Left ventricle myocardium inferior (tissue), 1 donor: ENCODE measurements around the gene FAAP100. TPM values are rescaled to one million over a fixed set of nuclear protein-coding genes. Genes with fewer than 3 reads are reported as not detected.

ENCODE experiments used
- DNase-seq: peaks from one replicate; pipeline ENCODE4 v3.0.0-alpha.2; 2020
- H3K27ac ChIP-seq: fragments of 200-600 bp; replicated peaks from 2 replicates; pipeline ENCODE4 v1.8.0; 2021
- H3K27me3 ChIP-seq: fragments of 200-600 bp; 2 replicates; pipeline ENCODE4 v1.8.0; 2021; ENCODE audit warnings: low read depth
- H3K36me3 ChIP-seq: fragments of 200-600 bp; 2 replicates; pipeline ENCODE4 v1.8.0; 2021
- H3K4me1 ChIP-seq: fragments of 200-600 bp; 2 replicates; pipeline ENCODE4 v1.8.0; 2021
- H3K4me3 ChIP-seq: fragments of 200-600 bp; 2 replicates; pipeline ENCODE4 v1.8.0; 2021; ENCODE audit warnings: mild to moderate bottlenecking, moderate library complexity
- H3K9me3 ChIP-seq: fragments of 200-600 bp; replicated peaks from 2 replicates; pipeline ENCODE4 v1.8.0; 2021
- CTCF ChIP-seq: fragments of 200-600 bp; IDR thresholded peaks from 2 replicates; pipeline ENCODE4 v1.8.0; 2021; ENCODE audit warnings: antibody characterized with exemption, mild to moderate bottlenecking, borderline replicate concordance
- intact Hi-C: fragments of 100-400 bp; cut with micrococcal nuclease; formaldehyde crosslinking; loops from one replicate; pipeline ENCODE4 v1.11.0; 2022
- long read RNA-seq: library from polyadenylated mRNA; unstranded; transcript quantifications from one replicate; pipeline ENCODE4 v2.0.0, GENCODE V29; 2021
- total RNA-seq: library from RNA; stranded (reverse); fragmentation: NEBNext Ultra II Directional; extraction: Animal tissue kit (Norgen Biotek cat#: 25700); gene quantifications from one replicate; pipeline ENCODE4 v1.2.1, GENCODE V29; 2021
- donor health status: DM: no; HTN: yes; CAD: no; lungs with severe emphysema.

Gene FAAP100
- 15.9 TPM for total RNA-seq
- long read RNA-seq, transcript FAAP100-201 (9 exons, 3,627 nt), result minor isoform, 15 of 55 reads
- long read RNA-seq, transcript FAAP100-202 (5 exons, 2,996 nt), result major isoform, 18 of 55 reads
- long read RNA-seq, partial matches to known transcripts, result 13 of 55 reads
- long read RNA-seq, other reads (novel, unspliced or antisense), result 7 of 55 reads

GRCh38 chr17:81552244-81553017 is at the start of gene FAAP100:
Gene FAAP100 (minus strand): TSS chr17:81552353. CDS start chr17:81552330, 23 bp downstream.
- H3K9me3 ChIP-seq, result no peaks in the 10 kb centered on the region
- H3K36me3 ChIP-seq, result peaks cover 27% of the 10 kb centered on the region
- intact Hi-C loops, result no loop called here
- H3K27me3 ChIP-seq, result no peaks in the 10 kb centered on the region
- TF ChIP-seq CTCF, result no peak
- peak within 1 kb of the TSS; percentile 87 for H3K4me3 ChIP-seq
- H3K4me1 ChIP-seq, result peaks cover 62% of the 10 kb centered on the region
- peak; percentile 82 for DNase-seq
- peak within 1 kb of the TSS; percentile 96 for H3K27ac ChIP-seq

- intact Hi-C loops, result loop anchor here (5.0 kb wide), 1 partner anchor 349 kb away; no protein-coding TSS in a partner anchor
- H3K9me3 ChIP-seq, result no peaks in the 10 kb centered on the region
- peak; percentile 88 for TF ChIP-seq CTCF
- peaks cover 88% of the 10 kb centered on the region for H3K36me3 ChIP-seq
- H3K4me3 ChIP-seq, result no peak overlapping the region
- peaks cover 21% of the 10 kb centered on the region for H3K4me1 ChIP-seq
- no peak overlapping the region for H3K27ac ChIP-seq
- no peaks in the 10 kb centered on the region for H3K27me3 ChIP-seq
- DNase-seq, result no peak
Measured at GRCh38 chr17:81601525-81602120, 49.5 kb upstream of the FAAP100 start.

- Histone ChIP-seq H3K27me3 (no peaks in the 10 kb centered on the region), H3K4me3 (no peak overlapping the region), H3K36me3 (peaks cover 88% of the 10 kb centered on the region), H3K9me3 (no peaks in the 10 kb centered on the region), H3K27ac (peak overlapping the region; percentile 47), H3K4me1 (peaks cover 21% of the 10 kb centered on the region)
- TF ChIP-seq CTCF, result no peak
- peak; percentile 58 for DNase-seq
- intact Hi-C loops, result loop anchor here (5.0 kb wide), 1 partner anchor 348 kb away; no protein-coding TSS in a partner anchor
Measured at GRCh38 chr17:81599719-81600486, 47.8 kb upstream of the FAAP100 start.

- no peak for TF ChIP-seq CTCF
- intact Hi-C loops, result no loop called here
- DNase-seq, result no peak
- Histone ChIP-seq H3K27me3 (no peaks in the 10 kb centered on the region), H3K27ac (peak overlapping the region; percentile 70), H3K9me3 (no peaks in the 10 kb centered on the region), H3K36me3 (peaks cover 100% of the 10 kb centered on the region), H3K4me3 (no peak overlapping the region), H3K4me1 (peaks cover 28% of the 10 kb centered on the region)
Measured at GRCh38 chr17:81593105-81593871, 41.1 kb upstream of the FAAP100 start.

- Histone ChIP-seq H3K36me3 (peaks cover 100% of the 10 kb centered on the region), H3K4me3 (no peak overlapping the region), H3K4me1 (peaks cover 28% of the 10 kb centered on the region), H3K9me3 (no peaks in the 10 kb centered on the region), H3K27me3 (no peaks in the 10 kb centered on the region), H3K27ac (peak overlapping the region; percentile 70)
- no peak for DNase-seq
- intact Hi-C loops, result no loop called here
- TF ChIP-seq CTCF, result no peak
Measured at GRCh38 chr17:81591971-81592370, 39.8 kb upstream of the FAAP100 start.
